Right lobe of liver (tissue), 4 donors: ENCODE measurements around the gene ANKRD13B.

ENCODE experiments used
- POLR2A ChIP-seq: fragments of 450-650 bp; IDR thresholded peaks from one replicate; pipeline ENCODE4 v1.6.1; 2017; ENCODE audit warnings: antibody characterized with exemption, mild to moderate bottlenecking
- TF ChIP-seq, protein P1 (sequence below), 4 donors: fragments of 200-600 bp in 3 of 4; fragments of 450-650 bp in 1 of 4; IDR thresholded peaks; one replicate each; pipeline versions ENCODE4 v1.5.1 to v1.8.0; 2016 to 2022; ENCODE audit warnings: antibody characterized with exemption in 4 of 4, mild to moderate bottlenecking in 2 of 4
- donor health status: DM: no; HTN: no; CAD: no.
- donor health status: DM: no; HTN: no; CAD: no.
- donor health status: DM: no; HTN: yes; CAD: no.

DNA sequence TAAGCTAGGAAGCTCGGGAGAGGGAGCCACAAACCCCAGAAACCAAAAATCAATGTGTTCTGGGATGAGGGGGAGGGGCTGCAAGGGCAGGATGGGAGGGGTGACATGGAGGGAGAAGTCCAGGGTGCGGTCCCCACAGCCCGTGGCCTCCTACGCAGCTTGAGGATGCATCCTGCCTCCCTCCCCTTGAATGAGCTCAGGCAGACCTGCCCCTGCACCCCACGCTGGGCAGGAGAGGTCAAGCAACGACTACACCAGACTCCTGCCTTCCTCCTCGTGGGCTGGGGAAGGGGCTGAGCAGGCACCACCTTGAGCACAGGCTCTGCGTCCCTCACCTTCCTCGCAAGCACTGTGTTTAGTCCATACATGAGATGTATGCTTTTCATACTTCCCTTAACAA lies 3.9 kb downstream of the ANKRD13B start:
- TF ChIP-seq, protein P1, sequence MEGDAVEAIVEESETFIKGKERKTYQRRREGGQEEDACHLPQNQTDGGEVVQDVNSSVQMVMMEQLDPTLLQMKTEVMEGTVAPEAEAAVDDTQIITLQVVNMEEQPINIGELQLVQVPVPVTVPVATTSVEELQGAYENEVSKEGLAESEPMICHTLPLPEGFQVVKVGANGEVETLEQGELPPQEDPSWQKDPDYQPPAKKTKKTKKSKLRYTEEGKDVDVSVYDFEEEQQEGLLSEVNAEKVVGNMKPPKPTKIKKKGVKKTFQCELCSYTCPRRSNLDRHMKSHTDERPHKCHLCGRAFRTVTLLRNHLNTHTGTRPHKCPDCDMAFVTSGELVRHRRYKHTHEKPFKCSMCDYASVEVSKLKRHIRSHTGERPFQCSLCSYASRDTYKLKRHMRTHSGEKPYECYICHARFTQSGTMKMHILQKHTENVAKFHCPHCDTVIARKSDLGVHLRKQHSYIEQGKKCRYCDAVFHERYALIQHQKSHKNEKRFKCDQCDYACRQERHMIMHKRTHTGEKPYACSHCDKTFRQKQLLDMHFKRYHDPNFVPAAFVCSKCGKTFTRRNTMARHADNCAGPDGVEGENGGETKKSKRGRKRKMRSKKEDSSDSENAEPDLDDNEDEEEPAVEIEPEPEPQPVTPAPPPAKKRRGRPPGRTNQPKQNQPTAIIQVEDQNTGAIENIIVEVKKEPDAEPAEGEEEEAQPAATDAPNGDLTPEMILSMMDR (IDR thresholded peaks at IDR 0.05): no peak
- no peak for TF ChIP-seq POLR2A
